ENCODE data around the gene NXNL2. TPM values are rescaled to one million over a fixed set of nuclear protein-coding genes. Genes with fewer than 3 reads are reported as not detected.

The NXNL2 gene
- not detected for total RNA-seq
- long read RNA-seq = 0 reads

- ATAC-seq (peak; percentile 77 to 85), DNase-seq (peak; percentile 80)
- intact Hi-C loops (cut with DNase I) = no loop called here
Observed at GRCh38 chr9:88534456-88535225, at the start of gene NXNL2. NXNL2 (plus strand) TSS chr9:88535178; CDS start chr9:88535435, 257 bp downstream.

DNA sequence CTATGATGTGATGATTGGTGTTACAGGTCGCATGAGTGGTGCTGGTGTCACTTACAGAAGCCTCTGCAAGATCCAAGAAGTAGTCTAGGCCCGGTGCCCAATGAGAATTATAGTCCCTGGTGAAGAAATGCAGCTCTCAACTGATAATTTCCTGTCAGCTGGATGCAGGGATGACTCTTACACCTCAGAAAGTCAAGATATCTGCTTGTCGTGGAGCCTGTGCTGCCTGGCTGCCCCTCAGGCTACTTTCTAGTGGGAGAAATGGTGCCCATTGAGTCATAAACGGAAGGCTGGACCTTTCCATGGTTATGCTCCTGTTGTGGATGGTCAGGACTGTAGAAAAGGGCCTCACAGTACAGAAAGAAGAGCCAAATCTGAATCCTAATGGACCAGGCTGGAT lies 46.8 kb upstream of the NXNL2 start:
- ATAC-seq = peak in 1 of 2 donors; percentile 66
- intact Hi-C loops (cut with DNase I) = no loop called here

DNA sequence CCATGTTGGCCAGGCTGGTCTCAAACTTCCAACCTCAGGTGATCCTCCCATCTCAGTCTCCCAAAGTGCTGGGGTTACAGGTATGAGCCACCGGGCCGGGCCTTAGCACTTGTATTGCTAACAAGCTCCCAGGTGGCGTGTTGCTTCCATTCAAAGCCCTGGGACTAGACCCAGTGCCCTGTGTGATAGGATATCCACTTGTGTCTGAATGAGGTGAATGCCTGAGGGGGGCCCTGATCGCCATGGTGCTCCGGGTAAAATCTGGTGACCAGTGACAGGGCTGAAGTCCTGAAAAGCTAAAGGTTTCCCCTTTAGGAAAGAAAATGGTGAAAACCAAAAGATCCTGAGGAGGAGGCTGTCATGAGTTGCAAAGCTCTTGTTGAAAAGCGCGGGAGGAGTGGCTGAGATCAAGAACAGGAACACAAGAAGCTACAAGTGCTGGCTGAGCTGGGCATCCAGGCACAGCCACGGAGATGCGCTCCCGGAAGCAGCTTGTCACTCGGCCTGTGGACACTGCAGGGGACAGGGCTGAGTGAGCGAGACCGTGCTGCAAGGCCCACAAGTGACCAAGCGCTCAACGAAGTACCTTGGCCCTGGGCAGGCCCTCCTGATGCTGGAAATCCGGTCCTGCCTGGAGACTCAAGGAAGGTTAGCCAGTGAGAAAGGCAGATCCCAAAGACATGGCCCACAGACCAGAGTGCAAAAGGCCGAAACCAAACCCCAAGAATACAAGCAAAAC lies 39.8 kb upstream of the NXNL2 start:
- intact Hi-C loops (cut with DNase I) = no loop called here
- ATAC-seq (no peak), DNase-seq (no peak)

More for the DNA sequence above, 46.8 kb upstream of the NXNL2 start:
- DNase-seq = no peak

- no peak for DNase-seq
- intact Hi-C loops (cut with DNase I) = no loop called here
- no peak for ATAC-seq
Observed at GRCh38 chr9:88497224-88497623, 37.8 kb upstream of the NXNL2 start.

DNA sequence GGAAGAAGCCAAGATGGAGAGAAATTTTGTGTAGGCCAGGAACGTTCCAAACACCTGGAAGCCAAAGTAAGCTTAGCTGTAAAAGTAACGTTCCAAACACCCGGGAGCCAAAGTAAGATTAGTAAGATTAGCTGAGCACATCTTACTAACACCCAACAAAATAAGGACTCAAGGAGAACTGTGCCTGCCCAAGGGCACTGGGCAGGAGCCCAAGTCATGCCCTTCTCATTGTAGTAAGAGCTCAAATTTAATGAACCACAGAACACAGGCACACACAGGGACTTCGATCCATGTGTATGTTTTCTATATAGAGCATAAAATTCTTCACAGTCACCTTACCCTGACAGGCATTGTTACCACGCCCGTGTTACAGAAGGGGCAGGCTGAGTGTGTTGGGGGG lies 36.1 kb upstream of the NXNL2 start:
- ATAC-seq = peak in 1 of 2 donors; percentile 56
- DNase-seq = no peak
- intact Hi-C loops (cut with DNase I) = no loop called here

DNA sequence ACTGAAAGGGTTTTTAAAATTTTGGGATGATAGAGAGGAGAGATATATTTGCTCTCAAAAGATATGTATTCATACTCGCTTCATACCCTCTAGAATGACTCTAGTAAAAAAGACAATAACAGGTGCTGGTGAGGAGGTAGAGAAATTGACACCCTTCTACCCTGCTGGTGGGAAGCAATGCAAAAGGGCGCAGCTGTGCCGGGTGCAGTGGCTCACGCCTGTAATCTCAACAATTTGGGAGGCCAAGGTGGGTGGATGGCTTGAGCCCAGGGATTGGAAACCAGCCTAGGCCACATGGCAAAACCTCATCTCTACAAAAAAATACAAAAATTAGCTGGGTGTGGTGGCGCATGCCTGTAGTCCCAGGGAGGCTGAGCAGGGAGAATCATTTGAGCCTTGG lies 33.9 kb upstream of the NXNL2 start:
- DNase-seq = no peak
- intact Hi-C loops (cut with DNase I) = no loop called here
- no peak for ATAC-seq

DNA sequence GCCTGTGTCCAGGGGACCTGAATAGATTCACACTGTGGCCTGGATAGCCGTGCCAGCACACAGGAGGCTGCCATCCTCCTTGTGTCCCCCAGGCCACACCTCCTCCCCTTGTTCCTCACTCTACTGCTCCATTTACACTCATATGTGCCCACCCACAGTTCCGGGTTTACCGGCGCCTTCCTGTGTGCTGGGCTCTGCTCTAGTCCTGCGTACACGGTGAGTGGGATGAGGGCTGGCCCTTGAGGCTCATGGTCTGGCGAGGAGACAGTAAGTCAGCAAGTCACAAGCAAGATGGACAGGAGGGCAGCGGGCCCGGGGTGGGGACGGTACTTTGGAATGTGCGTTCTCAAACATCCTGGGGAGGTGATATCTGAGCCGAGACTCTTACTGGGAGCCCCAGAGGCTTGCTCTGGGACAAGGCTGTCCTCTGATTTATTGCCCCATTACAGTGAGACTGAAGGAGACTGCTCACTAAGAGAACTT lies 32.4 kb upstream of the NXNL2 start:
- ATAC-seq (no peak), DNase-seq (no peak)
- intact Hi-C loops (cut with DNase I) = no loop called here

DNA sequence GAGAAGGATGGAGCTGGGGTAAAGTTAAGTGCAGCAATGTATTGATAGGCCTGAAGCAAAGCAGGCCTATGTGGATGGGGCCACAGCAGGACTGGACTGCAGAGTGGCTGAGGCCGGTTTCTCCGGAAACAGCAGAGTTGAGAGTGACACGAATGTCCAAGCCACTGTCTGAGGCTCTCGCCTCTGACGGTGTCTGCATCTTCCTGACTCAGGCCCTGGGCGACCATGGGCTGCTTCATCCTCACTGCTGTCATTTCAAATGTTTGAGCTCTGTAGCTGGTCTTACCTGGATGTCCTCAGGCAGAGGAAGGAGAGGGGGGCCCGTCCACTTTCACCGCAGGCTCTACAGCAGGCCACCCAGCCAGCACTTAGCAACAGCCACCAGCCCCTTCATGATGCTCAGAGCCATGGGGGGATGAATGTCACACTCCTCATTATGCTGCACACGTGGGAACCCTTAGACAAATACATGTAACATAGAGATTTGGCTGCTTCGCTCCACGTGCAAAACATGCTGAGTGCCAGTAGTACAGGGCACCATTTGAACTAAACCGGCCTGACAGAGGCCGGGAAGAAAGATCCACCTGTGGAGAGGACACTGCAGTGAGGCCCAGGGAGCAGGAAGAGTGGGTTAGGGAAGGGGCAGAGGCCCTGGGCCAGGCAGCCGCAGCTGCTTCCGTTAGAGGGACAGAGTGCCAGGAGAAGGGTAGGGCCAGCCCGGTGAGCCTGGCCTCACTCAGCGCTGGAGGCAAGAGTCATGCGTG lies 31.7 kb upstream of the NXNL2 start:
- intact Hi-C loops (cut with DNase I) = no loop called here
- ATAC-seq (no peak), DNase-seq (no peak)

DNA sequence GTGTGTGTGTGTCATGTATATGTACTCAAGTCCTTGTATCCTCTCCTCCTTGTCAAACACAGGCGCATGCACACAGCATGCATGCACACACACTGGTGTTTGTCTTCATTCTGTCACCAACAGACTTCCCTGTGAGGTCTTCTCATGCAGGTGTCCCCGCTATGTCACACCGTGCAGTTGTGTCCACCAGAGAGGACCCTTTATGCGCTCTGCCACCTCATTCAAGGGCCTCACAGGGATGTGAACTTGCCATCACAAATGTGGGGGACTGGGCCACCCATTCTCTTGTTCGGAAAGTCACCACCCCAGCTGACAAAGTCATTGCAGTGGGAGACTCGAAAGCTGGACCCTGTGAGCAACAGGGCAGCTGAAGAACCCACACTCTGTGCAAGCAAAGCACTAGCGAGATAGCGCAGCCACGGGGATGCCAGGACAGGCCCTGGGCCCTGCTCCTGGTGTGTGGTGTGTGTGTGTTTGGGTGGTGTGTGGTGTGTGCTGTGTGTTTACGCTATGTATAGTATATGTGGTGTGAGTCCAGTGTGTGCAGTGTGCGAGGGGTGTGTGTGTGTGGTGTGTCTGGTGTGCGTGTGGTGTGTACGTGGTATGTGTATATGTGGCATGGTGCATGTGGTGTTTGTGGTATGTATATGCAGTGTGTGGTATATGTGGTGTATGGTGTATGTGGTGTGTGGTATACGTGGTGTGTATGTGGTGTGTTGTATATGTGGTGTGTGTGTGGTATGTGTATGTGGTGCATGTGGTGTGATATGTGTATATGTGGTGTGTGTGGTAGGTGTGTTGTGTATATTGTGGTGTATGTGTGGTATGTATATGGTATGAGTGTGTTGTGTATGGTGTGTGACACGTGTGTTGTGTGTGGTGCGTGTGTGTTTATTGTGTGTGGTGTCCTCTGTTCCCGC lies 30.9 kb upstream of the NXNL2 start:
- no peak for DNase-seq
- ATAC-seq = no peak
- intact Hi-C loops (cut with DNase I) = no loop called here

- ATAC-seq = no peak
- DNase-seq = no peak
- intact Hi-C loops (cut with DNase I) = no loop called here
Observed at GRCh38 chr9:88508326-88508725, 26.7 kb upstream of the NXNL2 start.

DNA sequence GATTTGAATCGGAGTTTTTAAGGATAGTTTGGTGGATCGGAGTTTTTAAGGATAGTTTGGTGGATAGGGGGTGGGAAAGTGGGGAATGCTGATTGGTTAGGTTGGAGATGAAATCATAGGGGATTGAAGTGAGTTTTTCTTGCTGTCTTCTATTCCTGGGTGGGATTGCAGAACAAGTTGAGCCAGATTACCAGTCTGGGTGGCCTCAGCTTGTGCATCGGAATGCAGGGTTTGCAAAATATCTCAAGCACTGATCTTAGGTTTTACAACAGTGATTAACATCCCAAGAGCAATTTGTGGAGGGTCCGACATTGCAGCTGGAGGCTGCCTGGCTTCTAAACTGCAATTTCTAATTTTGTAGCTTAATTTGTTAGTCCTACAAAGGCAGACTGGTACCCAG lies 23.1 kb upstream of the NXNL2 start:
- DNase-seq (no peak), ATAC-seq (no peak)
- intact Hi-C loops (cut with DNase I) = no loop called here

GRCh38 chr9:88514247-88514646 lies 20.7 kb upstream of the NXNL2 start:
- intact Hi-C loops (cut with DNase I) = no loop called here
- DNase-seq (no peak), ATAC-seq (no peak)

GRCh38 chr9:88521308-88521707 lies 13.7 kb upstream of the NXNL2 start:
- DNase-seq = no peak
- ATAC-seq = no peak
- intact Hi-C loops (cut with DNase I) = no loop called here

GRCh38 chr9:88522360-88522759 lies 12.6 kb upstream of the NXNL2 start:
- ATAC-seq (no peak), DNase-seq (no peak)
- intact Hi-C loops (cut with DNase I) = no loop called here

DNA sequence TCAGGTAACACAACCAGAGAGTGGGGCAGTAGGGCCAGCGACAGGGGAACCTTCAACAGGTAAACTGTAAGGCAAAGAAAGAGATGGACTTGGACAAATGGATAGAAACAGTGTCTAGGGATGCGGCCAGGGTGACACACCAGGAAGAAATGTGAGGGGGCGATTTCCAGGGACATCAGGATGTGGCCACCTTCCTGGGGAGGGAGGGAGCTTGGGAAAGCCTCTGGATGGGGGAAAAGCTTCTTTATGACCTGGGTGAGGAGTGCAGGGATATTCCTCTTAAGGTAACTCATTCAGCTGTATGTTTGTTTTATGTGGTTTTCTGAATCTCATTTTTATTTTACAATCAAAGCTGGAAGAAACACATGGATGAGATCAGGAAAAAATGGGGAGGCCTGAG lies 11.9 kb upstream of the NXNL2 start:
- intact Hi-C loops (cut with DNase I) = no loop called here
- ATAC-seq = no peak
- DNase-seq = no peak

DNA sequence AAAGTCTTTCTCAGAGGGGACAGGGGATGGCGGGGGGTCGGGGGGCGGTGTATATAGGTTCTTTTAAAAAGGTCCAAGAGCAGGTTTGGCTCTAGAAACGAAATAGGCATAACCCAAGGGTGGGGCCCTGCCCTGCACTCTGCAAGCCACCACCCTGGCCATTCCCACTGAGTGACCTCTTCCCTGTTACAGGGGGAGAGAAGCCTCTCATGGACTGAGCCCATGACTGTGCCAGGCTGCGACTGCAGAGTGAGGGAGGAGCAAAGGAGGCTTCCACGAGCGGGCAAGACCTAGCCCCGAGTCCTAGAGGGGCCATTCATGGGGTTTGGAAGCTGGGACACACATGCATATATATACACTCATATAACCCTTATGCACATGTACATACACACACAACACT lies 10.1 kb upstream of the NXNL2 start:
- DNase-seq (no peak), ATAC-seq (no peak)
- intact Hi-C loops (cut with DNase I) = no loop called here

- no peak for ATAC-seq
- DNase-seq = no peak
- intact Hi-C loops (cut with DNase I) = no loop called here
Observed at GRCh38 chr9:88527618-88528017, 7.4 kb upstream of the NXNL2 start.

- ATAC-seq (no peak), DNase-seq (no peak)
- intact Hi-C loops (cut with DNase I) = no loop called here
Observed at GRCh38 chr9:88528080-88528790, 6.7 kb upstream of the NXNL2 start.
